Gastroesophageal sphincter (tissue), 4 donors: ENCODE data around the gene RTP1. TPM values are rescaled to one million over a fixed set of nuclear protein-coding genes. Genes with fewer than 3 reads are reported as not detected.

Source experiments
- ATAC-seq: fragments of 150-250 bp; one replicate; pipeline ENCODE4 v1.9.1; 2016; ENCODE audit warnings: mild to moderate bottlenecking, moderate library complexity
- H3K27ac ChIP-seq, 4 donors: fragments of 200-600 bp; sonication (generic) in 3 of 4; 1 replicate in 3 of 4; 2 replicates in 1 of 4; pipeline ENCODE4 v1.5.1; 2016 to 2019
- H3K27me3 ChIP-seq: fragments of 200-600 bp; sonication (generic); one replicate; pipeline ENCODE4 v1.5.1; 2019
- H3K36me3 ChIP-seq, 2 donors: fragments of 200-600 bp; sonication (generic); one replicate each; pipeline ENCODE4 v1.5.1; 2019; ENCODE audit warnings: control low read depth in 1 of 2
- H3K4me1 ChIP-seq, 3 donors: fragments of 200-600 bp; sonication (generic); 1 replicate in 2 of 3; 2 replicates in 1 of 3; pipeline ENCODE4 v1.5.1; 2016 to 2019; ENCODE audit warnings: control low read depth in 2 of 3
- H3K4me3 ChIP-seq, 2 donors: fragments of 200-600 bp; sonication (generic); one replicate each; pipeline ENCODE4 v1.5.1; 2019; ENCODE audit warnings: mild to moderate bottlenecking in 1 of 2, moderate library complexity in 1 of 2
- H3K9me3 ChIP-seq, 3 donors: fragments of 200-600 bp; sonication (generic); one replicate each; pipeline ENCODE4 v1.5.1; 2017 to 2019; ENCODE audit warnings: control low read depth in 2 of 3
- CTCF ChIP-seq, 4 experiments: fragments of 200-600 bp in 2 of 4; fragments of 450-650 bp in 2 of 4; sonication (generic) in 1 of 4; IDR thresholded peaks; one replicate each; pipeline ENCODE4 v1.5.1; 2017 to 2019; ENCODE audit warnings: antibody characterized with exemption in 4 of 4, mild to moderate bottlenecking in 2 of 4, moderate library complexity in 2 of 4
- EP300 ChIP-seq: sonication (generic); formaldehyde crosslinking; IDR thresholded peaks from one replicate; pipeline ENCODE4 v1.6.1; 2017; ENCODE audit warnings: antibody characterized with exemption, mild to moderate bottlenecking
- POLR2A ChIP-seq, 2 donors: fragments of 450-650 bp; IDR thresholded peaks; one replicate each; pipeline ENCODE4 v1.6.1; 2017; ENCODE audit warnings: antibody characterized with exemption in 2 of 2, mild to moderate bottlenecking in 2 of 2, moderate library complexity in 1 of 2
- POLR2AphosphoS5 ChIP-seq: sonication (generic); formaldehyde crosslinking; IDR thresholded peaks from one replicate; pipeline ENCODE4 v1.6.1; 2017; ENCODE audit warnings: antibody characterized with exemption
- WGBS, 2 donors: methylation state at CpG; one replicate each; pipeline ENCODE4 v1.1.5; 2018; ENCODE audit warnings: low coverage in 1 of 2; 5-methylcytosine and 5-hydroxymethylcytosine counted together
- total RNA-seq, 4 donors: library from RNA; depleted of rRNA; stranded (reverse); fragments of >200 nt; gene quantifications; one replicate each; pipeline ENCODE4 v1.1.0, GENCODE V29; 2016

Gene RTP1
- total RNA-seq: not detected

- Histone ChIP-seq H3K9me3 (no peaks in the 10 kb centered on the region), H3K27me3 (no peaks in the 10 kb centered on the region), H3K36me3 (no peaks in the 10 kb centered on the region), H3K27ac (no peak within 1 kb of the TSS), H3K4me1 (no peaks in the 10 kb centered on the region), H3K4me3 (no peak within 1 kb of the TSS)
- TF ChIP-seq POLR2AphosphoS5: no peak
- TF ChIP-seq EP300: no peak
- TF ChIP-seq CTCF (IDR thresholded peaks at IDR 0.05): no peak
- no peak for TF ChIP-seq POLR2A (IDR thresholded peaks at IDR 0.05)
- WGBS, 2 donors: 100% methylated on average over 3 of the region's 8 CpGs; no CpG with 5 or more reads in 1 of the 2 donors
- ATAC-seq: no peak
These were observed at the start of gene RTP1 for GRCh38 chr3:187197335-187197649. RTP1 (plus strand) TSS chr3:187197486; CDS start chr3:187197516, 30 bp downstream.

GRCh38 chr3:187150186-187150585 lies 47.1 kb upstream of the RTP1 start:
- 83 to 85% methylated on average over 4 to 7 of the region's 7 CpGs for WGBS, 2 donors
- Histone ChIP-seq H3K4me1 (no peaks in the 10 kb centered on the region), H3K4me3 (no peak overlapping the region), H3K36me3 (no peaks in the 10 kb centered on the region), H3K27ac (no peak overlapping the region), H3K9me3 (no peaks in the 10 kb centered on the region), H3K27me3 (no peaks in the 10 kb centered on the region)
- no peak for ATAC-seq
- TF ChIP-seq POLR2A (IDR thresholded peaks at IDR 0.05): no peak
- no peak for TF ChIP-seq CTCF (IDR thresholded peaks at IDR 0.05)
- TF ChIP-seq POLR2AphosphoS5: no peak
- TF ChIP-seq EP300: no peak

- H3K27me3 ChIP-seq: no peaks in the 10 kb centered on the region
- H3K36me3 ChIP-seq: no peaks in the 10 kb centered on the region
- WGBS, 2 donors: 100% methylated on average over 2 of the region's 2 CpGs; no CpG with 5 or more reads in 1 of the 2 donors
- no peaks in the 10 kb centered on the region for H3K9me3 ChIP-seq
- no peaks in the 10 kb centered on the region for H3K4me1 ChIP-seq
- H3K27ac ChIP-seq: no peak overlapping the region
- no peak for ATAC-seq
- TF ChIP-seq EP300 (no peak), POLR2A (IDR thresholded peaks at IDR 0.05) (no peak), CTCF (IDR thresholded peaks at IDR 0.05) (no peak)
- H3K4me3 ChIP-seq: no peak overlapping the region
These were observed 46.7 kb upstream of the RTP1 start for GRCh38 chr3:187150599-187150998.

GRCh38 chr3:187161556-187161955 lies 35.7 kb upstream of the RTP1 start:
- TF ChIP-seq POLR2AphosphoS5 (no peak), CTCF (IDR thresholded peaks at IDR 0.05) (no peak), POLR2A (IDR thresholded peaks at IDR 0.05) (no peak), EP300 (no peak)
- no peak overlapping the region for H3K27ac ChIP-seq
- H3K36me3 ChIP-seq: no peaks in the 10 kb centered on the region
- peaks cover 0 to 14% (median 0%) of the 10 kb centered on the region in 3 donors for H3K9me3 ChIP-seq
- no peak overlapping the region for H3K4me3 ChIP-seq
- H3K4me1 ChIP-seq: no peaks in the 10 kb centered on the region
- no peaks in the 10 kb centered on the region for H3K27me3 ChIP-seq
- no peak for ATAC-seq

- H3K27ac ChIP-seq: no peak overlapping the region
- 80 to 83% methylated on average over 2 of the region's 6 CpGs for WGBS, 2 donors
- TF ChIP-seq EP300: no peak
- TF ChIP-seq POLR2AphosphoS5: no peak
- TF ChIP-seq POLR2A (IDR thresholded peaks at IDR 0.05): no peak
- no peak for TF ChIP-seq CTCF (IDR thresholded peaks at IDR 0.05)
- H3K36me3 ChIP-seq: no peaks in the 10 kb centered on the region
- peaks cover 0 to 5% (median 0%) of the 10 kb centered on the region in 3 donors for H3K4me1 ChIP-seq
- peaks cover 0 to 14% (median 0%) of the 10 kb centered on the region in 3 donors for H3K9me3 ChIP-seq
- H3K27me3 ChIP-seq: no peaks in the 10 kb centered on the region
- no peak overlapping the region for H3K4me3 ChIP-seq
- no peak for ATAC-seq
These were observed 34.9 kb upstream of the RTP1 start for GRCh38 chr3:187162265-187162953.
